ENCODE results near the gene CHRD.
"Not testable (repeated sequence)": the region's sequence is repeated elsewhere in the genome, so short reads cannot be mapped to it uniquely, and the experiment has no call there.

Gene CHRD

DNA sequence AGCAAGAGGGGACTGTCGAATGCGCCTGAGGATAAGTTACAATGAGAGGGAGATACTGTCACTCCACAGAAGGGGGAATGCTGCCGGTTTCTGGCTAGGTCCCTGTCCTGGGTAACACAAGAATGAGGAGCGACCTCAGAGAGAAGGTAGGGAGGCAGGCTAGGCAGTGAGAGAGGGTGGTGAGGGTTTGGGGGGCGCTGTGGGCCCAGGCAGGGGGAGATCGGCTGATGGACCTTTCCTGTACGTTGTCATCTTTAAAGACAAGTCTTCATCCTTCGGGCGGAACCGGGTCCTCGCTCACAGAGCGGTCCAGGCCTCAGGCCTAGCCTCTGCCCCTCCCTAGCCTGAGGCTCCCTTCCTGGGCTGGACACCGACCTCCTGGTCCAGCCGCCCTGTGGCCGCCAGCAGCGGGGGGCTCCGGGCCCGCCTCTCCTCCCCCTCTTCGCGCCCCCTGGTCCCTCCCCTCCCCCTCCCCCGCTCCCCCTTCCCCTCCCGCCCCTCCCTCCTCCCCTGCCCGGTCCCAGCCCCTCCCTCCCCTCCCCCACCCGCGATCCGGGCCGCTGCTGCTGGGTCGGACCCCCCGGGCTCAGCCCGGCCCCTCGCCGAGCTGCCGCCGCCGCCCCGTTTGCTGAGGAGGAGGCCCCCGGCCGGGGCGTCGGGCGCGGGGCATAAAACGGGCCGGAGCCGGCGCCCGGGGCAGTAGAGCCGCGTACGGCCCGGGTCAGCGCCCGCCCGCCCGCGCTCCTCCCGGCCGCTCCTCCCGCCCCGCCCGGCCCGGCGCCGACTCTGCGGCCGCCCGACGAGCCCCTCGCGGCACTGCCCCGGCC lies at the start of gene CHRD:
Gene CHRD (plus strand): TSS at position 697 of the 827 bp plus-strand sequence. CDS start 265 bp downstream, outside the sequence.
- no peak for DNase-seq

DNA sequence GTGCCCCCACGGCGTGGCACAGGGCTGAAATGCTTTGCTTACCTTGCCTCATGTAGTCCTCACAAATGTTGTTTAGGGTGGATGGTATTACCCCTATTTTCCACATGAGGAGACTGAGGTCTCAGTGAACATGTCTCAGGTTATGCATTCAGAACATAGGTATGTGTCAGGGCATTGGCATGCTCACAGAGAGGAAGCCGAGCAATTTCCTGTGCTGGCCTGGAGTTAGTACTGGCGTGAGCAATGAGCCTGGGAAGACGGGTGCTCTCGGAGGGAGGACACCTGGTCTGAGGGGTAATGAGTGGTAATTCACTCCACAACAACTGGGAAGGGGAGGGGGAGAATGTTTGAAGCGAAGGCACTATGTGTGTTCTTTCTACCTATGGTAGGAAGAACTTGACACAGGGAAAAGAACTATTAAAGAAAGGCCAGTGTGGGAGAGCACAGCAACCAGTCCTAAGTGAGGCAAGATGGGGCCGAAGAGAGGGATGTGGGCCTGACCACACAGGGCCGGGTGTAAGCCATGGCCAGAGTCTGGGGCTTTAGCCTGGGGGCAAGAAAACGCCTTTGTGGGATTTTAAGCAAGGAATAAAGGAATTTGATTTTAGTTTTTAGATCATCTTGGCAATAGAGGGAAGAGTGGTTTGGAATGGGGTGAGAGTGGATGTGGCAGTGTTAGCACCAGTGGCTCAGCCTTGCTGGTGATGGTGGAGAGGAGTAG lies 47.3 kb upstream of the CHRD start:
- DNase-seq: no peak

DNA sequence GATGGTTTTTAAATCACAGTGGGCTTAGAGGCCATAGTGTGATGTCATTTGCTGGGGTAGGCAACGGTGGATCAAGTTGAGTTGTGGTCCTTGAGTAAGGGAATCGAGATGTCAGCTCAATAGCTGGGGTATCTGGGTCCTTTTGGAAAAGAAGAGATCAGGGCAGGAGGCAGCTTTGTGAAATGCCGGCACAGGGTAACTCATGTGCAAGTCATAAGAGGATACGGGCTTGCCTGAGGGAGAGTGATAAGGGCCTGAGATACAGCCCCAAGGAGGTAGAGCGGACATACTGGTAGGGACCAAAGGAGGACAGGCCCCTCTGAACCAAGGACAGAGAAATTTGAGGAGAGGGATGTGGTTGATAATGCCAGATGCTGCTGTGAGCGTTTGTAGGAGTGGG lies 46.7 kb upstream of the CHRD start:
- DNase-seq: no peak

DNA sequence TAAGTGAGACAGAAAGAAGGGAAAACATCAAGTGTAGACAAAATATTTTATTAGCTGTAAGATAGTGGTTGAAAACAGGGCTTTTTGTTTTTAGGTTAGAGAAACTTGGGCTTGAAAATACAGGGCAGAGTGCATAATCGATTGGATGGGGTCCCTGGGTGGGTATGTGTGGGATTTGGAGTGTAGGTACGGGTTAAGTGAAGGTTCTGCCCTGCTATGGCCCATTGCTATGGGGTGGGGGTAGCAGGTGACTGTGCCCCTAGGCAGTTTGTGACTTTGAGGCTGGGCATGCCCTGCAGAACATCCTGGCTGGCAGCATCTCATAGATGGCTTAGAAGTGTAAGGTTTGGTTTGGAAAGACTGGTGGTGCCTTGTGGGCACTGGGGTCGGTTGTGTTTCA lies 46.2 kb upstream of the CHRD start:
- no peak for DNase-seq

DNA sequence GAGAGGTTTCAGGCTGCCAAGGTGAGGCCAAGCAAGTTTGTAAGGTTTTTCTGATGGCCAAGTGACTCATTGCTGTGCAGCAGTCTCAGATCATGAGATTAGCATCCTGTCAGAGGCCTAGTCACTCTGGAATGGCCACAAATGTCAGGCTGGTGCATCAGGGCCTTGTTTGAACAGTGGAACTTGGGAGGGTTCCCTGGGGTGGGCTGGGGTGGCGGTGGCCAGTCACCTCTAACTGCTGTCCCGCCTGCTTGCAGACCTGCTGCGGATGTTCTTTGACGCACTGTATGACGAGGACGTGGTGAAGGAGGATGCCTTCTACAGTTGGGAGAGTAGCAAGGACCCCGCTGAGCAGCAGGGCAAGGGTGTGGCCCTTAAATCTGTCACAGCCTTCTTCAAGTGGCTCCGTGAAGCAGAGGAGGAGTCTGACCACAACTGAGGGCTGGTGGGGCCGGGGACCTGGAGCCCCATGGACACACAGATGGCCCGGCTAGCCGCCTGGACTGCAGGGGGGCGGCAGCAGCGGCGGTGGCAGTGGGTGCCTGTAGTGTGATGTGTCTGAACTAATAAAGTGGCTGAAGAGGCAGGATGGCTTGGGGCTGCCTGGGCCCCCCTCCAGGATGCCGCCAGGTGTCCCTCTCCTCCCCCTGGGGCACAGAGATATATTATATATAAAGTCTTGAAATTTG lies 45.2 kb upstream of the CHRD start:
- peak; percentile 62 for DNase-seq

DNA sequence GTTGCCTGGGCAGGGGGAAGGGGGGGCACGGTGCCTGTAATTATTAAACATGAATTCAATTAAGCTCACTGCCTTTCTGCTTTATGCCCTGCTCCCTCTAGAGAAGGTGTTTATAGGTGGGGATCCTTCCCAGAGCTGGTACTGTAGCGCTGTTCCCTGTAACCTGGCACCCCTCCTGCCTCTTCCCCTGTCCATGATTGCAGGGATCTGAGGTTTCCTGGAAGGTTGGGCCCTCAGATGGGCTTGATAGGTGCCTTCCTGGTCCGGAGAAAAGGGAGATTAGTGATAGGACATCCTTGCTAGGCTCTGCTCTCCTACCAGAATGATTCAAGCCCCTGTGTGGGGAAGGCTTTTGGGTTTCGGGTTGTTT lies 44.6 kb upstream of the CHRD start:
- no peak for DNase-seq

DNA sequence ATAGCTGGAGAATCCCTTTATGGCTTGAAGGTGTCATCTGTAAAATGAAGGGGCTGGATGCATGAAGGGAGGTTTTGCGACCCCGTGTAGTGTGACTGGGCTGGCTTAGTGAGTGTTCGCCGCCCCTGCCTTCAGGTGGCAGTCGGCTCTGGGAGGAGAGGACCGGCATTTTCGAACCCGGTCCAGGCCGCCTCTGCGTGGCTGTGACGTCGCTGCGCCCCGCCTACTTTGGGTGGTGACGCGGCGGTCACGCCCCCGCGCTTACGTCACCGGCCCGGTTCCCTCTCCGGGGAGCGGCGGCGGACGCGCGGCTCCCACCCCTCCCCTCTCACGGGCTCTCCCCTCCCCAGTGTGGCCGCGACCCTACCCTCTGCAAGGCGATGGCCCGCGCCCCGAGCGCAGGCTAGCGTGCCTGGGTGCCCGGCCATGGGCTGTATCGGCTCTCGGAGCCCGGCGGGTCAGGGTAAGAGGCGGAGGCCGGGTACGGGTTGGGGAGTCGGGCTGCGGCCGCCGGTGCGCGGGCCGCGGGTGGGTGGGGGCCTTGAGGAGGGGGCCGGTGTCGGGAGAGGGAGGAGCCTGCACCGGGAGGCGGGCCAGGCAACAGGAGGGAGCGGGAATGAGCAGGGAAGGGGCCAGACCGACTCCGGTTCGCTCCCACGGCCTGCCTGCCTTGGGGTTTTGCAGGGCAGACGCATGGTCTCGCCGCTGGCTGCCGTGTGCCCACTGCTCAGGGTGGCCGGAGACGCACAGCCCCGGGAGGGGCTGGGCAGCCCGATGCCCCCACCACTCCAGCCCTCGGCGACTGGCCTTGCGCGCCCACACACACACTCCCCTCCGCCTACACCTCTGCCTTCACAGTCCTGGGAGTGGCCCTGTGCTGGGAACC lies 44.0 kb upstream of the CHRD start:
- peak; percentile 85 for DNase-seq

DNA sequence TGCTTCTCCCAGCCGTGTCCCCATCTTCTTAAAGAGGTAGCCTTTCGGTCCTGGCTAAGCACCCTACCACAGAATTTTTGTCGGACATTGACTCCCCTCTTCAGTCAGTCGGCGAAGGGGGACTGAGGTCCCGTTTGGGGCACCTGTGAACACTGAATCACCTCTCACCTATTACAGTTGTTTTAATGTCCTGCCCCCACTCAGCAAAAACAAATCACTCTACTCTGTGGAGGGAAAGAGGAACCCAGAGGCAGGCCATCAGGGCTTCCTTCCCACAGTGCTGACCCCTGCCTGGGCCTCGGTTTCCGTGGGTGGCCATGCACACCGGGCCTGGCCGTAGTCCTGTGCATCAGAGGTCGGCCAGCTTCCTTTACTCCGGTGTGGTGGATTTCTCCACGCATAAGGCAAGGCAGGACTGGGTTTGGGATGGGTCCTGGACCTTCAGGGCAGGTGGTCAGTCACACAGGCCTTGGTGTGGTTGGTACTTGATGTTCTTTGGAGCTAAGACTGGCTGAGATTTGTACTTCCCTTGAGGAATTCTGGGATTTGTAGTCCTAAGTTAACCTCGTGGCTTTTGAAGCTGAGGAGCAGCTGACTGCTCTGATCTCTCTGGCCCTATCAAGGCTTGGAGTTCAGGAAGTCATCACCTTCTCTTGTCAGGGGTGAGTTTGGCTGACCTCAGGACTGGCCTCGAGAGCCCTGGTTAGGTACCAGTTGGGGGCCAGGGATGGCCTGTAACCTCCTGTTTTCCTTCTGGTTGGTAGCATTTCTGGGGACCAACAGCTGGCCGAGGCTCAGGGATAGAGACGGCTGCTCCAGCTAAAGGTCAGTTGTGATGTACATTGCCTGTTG lies 43.1 kb upstream of the CHRD start:
- DNase-seq: no peak

DNA sequence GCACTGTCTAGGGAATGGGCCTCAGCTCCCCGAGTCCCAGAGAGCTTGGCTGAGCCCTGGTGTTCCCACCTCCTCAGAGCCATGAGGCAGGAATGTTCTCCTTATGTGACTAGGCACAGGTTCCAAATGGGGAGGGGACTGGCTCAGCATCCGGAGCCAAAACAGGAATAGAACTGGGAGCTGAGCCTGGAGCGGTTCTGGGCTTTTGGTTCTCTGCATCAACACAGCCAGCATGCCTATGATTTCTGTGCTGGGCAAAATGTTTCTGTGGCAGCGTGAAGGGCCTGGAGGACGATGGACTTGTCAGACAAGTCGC lies 42.5 kb upstream of the CHRD start, which contains the start of gene FAM131A:
Gene FAM131A (plus strand): TSS at position 202 of the 316 bp plus-strand sequence. CDS start 31 bp downstream, at position 233.
- no peak for DNase-seq

DNA sequence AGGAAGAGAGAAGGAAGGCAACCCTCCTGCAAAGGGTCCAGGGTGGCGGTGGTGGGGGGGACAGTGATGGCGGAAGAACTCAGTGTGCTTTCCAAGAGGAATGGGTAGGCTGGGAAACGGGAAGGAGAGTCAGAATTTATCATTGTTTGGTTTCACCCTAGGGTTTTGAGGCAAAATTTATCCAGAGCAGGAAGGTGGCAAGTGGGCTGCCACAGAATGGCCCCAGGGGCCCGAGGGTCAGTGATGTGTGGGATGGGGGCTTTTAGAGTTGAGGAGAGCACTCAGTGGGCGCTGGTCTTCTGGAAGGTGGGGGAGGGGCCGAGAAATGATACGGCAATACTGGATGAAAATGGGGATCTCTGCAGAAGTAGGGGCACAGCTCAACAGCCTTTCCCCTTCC lies 41.9 kb upstream of the CHRD start:
- DNase-seq: no peak

DNA sequence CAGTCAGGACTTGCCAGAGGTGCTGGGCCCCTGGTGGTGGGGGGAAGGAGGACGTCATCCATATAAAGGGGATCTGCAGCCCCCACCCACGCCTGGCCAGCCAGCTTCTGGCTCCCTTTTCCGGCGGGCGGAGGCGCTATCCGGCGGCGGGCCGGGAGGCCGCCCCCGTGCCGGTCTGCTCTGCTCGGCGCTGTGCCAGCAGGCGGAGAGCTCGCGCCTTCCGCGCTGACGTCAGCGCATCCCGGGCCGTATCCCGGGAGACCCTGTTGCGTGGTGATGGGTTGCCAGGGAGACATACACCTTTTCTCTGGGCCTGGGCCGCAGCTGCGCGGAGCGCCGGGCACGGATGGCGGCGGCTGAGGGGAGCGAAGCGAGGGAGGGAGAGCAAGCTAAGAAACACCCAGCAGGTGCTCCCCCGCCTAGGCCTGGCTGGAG lies 41.3 kb upstream of the CHRD start:
- DNase-seq: no peak

DNA sequence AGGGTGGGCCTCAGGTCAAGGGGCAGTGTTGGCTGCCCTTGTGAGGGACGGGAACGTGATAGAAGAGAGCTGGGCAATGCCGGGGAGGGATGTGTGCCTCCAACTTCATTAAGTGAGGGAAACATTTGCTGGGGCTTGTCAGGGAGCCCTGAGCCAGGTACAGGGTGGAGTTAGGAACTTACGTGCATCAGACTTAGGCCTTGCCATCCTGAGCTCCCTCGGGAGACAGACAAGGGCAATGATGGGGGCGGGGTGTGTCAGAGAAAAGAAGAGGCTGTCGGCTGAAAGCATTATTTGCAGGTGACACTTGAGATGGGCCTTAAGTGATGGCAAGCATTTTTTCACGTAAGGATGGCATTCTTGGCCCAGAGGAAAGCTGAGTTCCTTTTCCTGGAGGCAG lies 40.9 kb upstream of the CHRD start:
- DNase-seq: no peak

DNA sequence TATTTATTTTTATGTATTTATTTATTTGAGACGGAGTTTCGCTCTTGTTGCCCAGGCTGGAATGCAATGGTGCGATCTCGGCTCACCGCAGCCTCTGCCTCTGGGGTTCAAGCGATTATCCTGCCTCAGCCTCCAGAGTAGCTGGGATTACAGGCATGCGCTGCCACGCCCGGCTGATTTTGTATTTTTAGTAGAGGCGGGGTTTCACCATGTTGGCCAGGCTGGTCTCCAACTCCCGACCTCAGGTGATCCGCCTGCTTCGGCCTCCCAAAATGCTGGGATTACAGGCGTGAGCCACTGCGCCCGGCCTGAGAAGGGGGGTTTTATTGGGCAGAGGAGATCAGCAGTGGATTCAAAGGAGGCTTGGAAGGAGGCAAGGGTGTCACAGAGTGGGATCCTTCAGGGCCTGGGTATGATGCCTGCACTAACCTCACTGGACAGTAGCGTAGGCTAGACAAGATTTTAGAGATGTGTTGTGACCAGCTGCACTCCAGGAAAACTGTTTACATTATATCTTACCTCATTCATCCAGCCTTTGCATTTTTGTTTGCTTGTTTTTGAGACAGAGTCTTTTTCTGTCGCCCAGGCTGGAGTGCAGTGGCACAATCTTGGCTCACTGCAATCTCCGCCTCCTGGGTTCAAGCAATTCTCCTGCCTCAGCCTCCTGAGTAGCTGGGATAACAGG lies 40.3 kb upstream of the CHRD start:
- not testable (repeated sequence) for DNase-seq

DNA sequence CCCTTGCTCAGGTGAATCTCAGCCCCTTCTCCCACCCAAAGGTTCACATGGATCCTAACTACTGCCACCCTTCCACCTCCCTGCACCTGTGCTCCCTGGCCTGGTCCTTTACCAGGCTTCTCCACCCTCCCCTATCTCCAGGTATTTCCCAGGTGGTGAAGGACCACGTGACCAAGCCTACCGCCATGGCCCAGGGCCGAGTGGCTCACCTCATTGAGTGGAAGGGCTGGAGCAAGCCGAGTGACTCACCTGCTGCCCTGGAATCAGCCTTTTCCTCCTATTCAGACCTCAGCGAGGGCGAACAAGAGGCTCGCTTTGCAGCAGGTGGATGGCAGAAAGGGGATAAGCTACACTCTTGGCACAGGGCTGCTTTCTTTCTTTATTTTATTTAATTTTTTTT lies 37.9 kb upstream of the CHRD start:
- DNase-seq: no peak

DNA sequence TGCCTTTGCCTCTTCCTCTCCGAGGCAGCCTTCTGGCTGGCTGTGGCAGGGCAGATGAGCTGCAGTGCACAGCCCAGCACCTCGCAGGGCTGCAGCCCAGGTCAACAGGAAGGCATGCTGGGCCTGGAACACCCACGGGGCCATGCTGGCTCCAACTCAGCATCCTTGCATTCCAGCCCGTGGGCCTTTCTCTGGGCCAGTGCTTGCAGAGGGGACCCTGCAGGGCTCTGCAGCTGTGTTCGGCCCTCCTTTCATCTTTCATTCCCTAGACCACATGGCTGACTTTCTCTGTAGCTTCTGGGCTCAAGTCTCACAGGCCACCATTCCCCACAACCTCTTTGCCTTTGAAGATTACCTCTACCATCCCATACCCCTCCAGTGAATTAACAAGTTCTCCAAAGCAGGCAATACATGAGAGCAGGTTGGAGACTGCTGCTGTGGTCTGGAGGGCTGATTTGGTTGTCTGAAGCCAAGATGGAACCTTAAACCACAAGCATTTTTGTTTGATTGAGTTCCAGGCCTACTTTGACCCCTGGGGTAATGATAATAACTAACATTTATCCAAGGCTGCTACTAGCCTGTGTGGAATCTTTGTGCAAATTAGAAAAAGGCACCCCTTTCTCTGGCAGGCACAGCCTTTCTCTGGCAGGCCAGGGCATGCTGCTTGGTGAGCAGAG lies 36.5 kb upstream of the CHRD start:
- DNase-seq: no peak

DNA sequence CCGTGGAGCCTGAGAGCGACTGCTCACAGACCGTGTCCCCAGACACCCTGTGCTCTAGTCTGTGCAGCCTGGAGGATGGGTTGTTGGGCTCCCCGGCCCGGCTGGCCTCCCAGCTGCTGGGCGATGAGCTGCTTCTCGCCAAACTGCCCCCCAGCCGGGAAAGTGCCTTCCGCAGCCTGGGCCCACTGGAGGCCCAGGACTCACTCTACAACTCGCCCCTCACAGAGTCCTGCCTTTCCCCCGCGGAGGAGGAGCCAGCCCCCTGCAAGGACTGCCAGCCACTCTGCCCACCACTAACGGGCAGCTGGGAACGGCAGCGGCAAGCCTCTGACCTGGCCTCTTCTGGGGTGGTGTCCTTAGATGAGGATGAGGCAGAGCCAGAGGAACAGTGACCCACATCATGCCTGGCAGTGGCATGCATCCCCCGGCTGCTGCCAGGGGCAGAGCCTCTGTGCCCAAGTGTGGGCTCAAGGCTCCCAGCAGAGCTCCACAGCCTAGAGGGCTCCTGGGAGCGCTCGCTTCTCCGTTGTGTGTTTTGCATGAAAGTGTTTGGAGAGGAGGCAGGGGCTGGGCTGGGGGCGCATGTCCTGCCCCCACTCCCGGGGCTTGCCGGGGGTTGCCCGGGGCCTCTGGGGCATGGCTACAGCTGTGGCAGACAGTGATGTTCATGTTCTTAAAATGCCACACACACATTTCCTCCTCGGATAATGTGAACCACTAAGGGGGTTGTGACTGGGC lies 35.1 kb upstream of the CHRD start:
- DNase-seq: no peak

DNA sequence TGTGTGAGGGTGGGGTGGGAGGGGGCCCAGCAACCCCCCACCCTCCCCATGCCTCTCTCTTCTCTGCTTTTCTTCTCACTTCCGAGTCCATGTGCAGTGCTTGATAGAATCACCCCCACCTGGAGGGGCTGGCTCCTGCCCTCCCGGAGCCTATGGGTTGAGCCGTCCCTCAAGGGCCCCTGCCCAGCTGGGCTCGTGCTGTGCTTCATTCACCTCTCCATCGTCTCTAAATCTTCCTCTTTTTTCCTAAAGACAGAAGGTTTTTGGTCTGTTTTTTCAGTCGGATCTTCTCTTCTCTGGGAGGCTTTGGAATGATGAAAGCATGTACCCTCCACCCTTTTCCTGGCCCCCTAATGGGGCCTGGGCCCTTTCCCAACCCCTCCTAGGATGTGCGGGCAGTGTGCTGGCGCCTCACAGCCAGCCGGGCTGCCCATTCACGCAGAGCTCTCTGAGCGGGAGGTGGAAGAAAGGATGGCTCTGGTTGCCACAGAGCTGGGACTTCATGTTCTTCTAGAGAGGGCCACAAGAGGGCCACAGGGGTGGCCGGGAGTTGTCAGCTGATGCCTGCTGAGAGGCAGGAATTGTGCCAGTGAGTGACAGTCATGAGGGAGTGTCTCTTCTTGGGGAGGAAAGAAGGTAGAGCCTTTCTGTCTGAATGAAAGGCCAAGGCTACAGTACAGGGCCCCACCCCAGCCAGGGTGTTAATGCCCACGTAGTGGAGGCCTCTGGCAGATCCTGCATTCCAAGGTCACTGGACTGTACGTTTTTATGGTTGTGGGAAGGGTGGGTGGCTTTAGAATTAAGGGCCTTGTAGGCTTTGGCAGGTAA lies 34.3 kb upstream of the CHRD start:
- DNase-seq: no peak

DNA sequence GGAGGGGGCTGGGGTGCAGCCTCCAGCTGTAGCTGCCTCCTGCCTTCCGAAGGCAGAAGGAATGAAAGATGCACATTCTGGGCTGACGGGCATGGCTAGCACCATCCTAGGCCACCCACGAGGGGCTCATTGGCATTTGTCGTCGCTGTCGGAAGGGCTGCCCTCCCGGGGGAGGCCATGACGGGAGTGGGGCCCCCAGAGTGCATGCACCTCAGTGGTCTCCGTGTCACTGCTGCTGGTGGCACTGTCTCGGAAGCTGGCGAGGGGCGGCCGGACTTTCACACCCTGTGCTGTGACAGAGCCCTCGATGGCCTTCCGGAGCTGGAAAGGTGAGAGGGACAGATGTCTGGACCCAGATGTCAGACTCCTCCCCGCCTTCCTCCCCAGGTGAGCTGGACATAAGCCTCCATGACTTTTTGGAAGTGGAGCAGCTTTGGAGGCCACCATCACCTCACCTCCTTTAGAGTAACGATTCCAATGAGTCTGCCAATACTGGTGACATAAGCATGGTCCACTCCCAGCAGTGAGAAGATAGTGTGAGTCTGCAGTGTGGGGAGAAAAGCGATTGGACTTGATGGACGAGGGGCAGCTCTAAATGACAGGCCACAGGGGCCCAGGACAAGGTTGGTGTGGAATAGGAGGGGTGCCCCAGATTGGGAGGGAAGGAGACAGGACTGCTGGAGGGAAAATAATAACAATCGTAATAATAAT lies 33.2 kb upstream of the CHRD start:
- DNase-seq: no peak
